ENCODE measurements around the gene ARHGAP26.

Gene ARHGAP26

DNA sequence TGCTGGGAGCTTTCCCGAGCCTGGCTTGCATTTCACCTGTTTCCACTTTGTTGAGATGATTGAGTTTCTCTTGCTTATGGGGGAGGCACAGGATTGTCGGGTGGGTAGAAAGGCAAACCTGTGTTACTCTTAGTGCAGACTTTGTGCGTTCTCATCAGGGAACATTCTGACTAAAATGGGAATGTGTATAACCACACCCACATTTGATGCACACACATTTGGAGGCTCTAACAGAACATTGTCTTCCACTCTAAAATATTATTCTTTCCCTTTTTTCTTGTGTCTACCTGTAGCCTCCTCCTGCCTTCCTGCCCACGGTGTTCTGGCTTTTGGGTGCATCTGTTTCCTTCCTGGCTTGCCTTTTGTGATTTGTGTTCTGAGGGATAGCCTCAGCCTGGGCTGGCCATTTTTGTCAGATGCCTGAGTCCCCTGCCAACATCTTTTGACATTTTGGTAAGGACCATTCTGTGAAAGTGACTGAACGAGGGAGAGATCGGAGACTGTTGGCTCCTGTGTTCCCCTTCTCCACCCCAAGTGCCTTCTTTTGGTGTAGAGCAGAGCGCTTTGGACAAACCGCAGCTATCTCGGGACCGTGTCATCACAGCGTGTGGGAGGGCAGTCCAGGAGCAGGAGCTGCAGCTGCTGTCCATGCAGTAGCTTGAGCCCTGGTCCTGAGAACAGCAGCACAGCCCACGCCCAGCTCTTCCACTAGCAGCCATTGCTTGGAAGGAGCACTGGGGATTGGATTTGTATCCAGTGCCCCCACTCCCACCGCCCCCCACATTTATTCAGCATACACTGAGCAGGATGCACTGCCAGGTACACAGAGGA is 101.4 kb downstream of the ARHGAP26 start:
- DNase-seq (ENCODE audit: low read depth in 1 of 2, low spot score in 1 of 2): no peak

DNA sequence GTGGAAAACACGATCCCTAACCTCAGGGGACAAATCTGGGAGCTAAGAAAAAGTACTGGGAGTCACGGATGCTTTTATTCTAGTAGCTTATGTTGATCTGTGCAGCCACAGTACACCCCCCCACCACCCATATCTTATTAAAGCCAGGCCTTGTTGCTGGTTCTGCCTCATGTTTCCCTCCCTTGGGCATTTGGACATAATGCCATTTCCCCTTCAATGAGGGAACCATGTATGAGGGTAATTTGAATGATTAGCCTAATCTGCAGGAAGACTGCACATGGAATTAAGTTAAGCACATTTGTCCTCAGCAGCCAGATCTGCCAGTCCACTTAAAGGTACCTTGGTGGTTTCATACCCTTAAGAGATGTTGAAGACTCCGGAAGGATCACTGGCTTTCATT is 102.0 kb downstream of the ARHGAP26 start:
- DNase-seq (ENCODE audit: low read depth in 1 of 2, low spot score in 1 of 2): no peak

DNA sequence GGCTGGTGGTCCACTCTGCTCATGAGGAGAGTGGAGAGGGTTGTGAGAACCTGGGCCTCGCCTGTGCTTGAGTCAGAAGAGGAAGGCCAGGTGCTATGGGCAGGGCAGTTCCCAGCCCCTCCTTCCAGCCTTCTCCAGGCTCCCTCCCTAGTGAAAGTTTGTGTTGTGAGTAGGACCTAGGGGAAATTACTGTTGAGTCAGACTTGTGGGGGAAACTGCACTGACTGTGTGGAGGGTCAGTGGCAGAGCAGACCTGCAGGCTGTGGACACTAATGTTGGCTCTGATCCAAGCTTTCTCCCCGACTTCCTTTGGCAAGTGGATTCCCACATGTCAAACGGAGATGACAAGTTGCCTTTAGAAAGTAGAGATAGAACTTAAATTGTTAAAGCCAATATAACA is 102.6 kb downstream of the ARHGAP26 start:
- no peak for DNase-seq (ENCODE audit: low read depth in 1 of 2, low spot score in 1 of 2)

DNA sequence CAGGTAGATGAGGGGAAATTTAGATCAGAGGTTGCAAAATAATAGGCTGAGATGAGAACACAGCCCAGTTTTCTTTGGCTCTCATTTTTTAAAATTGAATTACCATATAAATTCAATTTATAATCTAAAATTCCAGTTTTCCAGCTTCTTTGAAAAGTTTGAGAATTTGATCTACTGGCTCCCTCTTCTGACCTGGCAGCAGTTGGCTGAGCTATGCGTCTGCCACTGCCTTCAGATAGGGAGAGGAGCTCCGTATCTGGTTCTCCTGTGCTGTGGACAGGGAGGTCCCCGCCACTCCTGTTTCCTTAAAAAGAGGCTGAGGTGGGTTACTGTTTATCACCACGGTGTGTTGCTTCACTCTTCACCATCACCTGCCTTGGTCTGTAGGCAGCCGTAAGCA is 103.7 kb downstream of the ARHGAP26 start:
- DNase-seq (ENCODE audit: low read depth in 1 of 2, low spot score in 1 of 2): no peak

DNA sequence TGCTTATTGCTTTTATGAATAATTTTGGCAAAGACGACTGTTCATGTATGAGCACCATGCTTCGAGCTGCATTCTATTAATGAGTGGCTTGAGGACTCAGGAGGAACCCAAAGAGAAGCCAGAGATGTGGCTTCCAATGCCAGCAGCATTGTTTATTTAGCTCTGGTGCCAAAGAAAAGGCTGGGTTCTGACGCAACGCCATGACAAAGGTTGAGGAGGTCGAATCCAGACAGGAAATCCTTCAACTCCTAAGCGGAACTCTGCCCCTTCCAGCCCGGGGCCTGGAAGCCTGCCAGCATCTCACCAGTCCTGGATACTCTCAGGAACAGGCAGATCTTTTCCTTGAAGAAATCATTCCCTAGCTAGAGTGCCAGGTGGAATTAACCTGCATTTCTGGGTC is 104.4 kb downstream of the ARHGAP26 start:
- DNase-seq (ENCODE audit: low read depth in 1 of 2, low spot score in 1 of 2): no peak

DNA sequence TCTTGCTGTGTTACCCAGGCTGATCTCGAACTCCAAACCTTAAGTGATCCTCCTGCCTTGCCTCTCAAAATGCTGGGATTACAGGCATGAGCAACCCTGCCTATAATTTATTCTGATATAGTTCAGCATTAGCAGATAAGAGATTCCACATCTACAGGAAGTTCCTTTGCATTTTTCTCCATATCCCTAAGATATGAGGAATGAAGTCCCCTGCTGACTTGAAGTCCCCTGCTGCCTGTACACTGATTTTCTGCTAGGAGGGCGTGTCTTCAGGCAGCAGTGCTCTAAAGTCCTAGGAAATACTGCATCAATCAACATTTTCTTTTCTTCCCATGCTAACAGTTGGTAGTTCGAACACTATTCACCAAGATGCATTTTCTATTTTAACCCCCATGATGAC is 105.8 kb downstream of the ARHGAP26 start:
- DNase-seq (ENCODE audit: low read depth in 1 of 2, low spot score in 1 of 2): no peak

DNA sequence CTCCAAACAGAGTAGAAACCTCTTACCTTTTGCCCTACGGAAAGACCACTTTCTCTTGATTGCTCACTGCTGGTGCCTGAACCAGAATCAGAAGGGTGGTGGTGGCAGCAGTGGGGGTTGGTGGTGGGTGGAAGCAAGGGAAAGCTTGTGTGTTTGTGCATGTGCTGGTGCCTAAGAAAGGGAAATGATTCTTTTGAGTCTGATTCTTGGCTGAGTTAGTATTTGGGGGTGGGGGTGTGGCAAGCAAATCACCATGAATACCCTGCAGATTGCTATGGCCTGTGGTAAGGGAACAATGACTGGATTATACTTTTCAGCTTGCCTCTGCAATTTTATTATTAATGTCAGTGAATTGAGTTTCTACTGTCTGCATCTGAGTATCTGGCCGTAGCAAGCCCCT is 106.6 kb downstream of the ARHGAP26 start:
- no peak for DNase-seq (ENCODE audit: low read depth in 1 of 2, low spot score in 1 of 2)

DNA sequence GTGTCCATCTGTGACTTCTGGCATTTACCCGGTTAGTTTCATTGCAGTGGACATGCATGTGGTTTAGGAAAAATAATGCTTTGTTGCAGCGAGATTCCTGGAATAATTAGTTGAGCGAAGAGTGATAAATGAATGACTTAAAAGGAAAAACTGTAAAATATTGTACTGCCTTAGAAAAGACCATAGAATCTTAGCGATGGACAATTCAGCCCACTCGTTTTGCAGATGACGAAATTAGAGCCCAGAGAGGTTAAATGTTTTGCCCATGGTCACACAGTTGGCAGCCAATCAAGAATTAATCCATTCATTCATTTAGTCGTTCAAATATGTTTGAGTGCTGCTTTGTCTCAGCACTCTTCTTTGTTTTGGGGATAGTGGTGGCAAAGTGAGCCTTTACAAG is 107.9 kb downstream of the ARHGAP26 start:
- no peak for DNase-seq (ENCODE audit: low read depth in 1 of 2, low spot score in 1 of 2)

DNA sequence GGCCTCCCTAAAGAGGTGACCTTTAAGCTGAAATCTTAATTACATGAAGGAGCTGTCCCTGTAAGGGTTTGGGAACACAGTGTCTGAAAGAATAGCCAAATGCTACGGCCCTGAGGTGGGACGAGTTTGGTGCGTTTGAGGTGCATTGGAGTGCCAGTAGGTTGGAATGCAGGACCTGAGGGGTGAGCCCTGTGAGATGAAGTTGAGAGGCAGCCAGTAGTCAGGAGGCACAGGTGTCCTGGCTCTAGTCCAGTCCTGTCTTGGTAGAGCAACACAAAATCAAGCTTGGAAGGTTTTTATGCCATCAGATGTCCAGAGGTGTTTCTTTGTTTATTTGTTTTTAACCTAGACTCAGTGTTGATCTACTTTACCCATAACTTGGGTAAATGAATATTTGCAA is 108.5 kb downstream of the ARHGAP26 start:
- no peak for DNase-seq (ENCODE audit: low read depth in 1 of 2, low spot score in 1 of 2)

DNA sequence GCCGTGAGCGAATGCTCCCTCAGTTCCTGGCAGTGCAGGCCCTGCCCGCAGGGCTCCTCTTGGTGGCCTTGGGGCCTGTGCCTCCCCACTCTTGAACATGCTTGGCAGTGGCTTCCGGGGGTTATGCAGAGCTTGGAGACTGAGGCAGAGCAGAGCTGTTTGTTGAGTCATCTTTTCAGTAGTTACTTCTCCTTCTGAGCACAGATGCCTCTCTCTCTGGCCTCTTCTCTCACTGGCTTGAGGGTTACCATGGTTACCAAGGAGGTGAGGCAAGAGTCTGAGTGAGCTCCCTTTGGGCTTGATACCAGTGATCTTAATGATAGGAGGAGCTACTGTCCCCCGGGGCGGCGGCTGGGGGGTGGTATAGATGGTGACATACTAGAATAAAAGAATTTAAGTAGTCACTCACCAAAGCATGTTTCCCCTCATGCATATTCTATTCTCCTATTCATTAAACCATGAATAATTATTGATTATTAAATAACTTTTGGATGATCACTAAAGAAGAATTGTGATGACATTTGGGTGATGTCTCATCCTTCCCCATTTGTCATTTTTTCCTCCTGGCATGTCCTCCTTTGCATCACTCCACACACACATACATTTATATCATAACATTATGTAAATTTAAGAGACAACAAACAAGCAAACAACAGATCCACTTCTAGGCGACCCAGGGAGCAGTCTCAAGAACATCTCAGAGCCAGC is 111.1 kb downstream of the ARHGAP26 start:
- no peak for DNase-seq (ENCODE audit: low read depth in 1 of 2, low spot score in 1 of 2)

DNA sequence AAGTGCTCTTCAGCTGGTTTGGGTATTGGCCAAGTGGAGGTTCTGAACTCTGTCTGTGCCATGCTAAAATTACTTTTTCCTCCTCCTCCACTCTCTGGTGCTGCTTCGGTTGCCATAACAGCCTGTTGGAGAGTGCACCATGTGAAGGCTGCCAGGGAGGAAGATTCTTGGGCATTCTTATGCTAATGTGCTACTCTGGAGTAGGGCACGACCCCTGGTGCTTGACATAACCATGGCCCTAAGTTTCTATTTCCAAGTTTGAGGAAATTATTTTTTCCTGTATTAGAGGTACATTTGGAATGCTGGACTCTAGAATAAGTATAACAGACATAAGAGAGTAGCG is 111.6 kb downstream of the ARHGAP26 start:
- DNase-seq (ENCODE audit: low read depth in 1 of 2, low spot score in 1 of 2): no peak

DNA sequence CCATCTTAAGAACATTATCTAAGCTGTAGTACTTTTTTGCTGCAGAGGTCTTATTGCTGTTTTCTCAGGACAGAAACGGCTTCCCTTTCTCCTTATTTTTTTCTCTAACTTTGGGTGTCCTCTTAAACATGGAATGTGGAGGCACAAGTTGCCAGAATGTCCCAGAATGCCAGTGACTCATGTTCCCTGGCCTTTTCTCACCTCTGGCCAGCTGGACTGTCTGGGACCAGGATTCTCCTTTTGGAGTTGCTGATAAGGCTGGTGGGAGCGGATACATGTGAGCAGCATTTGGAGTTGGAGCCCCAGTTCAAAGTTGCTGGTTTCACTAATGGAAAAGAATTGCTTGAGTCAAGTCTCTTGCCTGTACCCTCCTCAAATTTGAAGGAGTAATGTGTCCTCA is 112.8 kb downstream of the ARHGAP26 start:
- no peak for DNase-seq (ENCODE audit: low read depth in 1 of 2, low spot score in 1 of 2)

DNA sequence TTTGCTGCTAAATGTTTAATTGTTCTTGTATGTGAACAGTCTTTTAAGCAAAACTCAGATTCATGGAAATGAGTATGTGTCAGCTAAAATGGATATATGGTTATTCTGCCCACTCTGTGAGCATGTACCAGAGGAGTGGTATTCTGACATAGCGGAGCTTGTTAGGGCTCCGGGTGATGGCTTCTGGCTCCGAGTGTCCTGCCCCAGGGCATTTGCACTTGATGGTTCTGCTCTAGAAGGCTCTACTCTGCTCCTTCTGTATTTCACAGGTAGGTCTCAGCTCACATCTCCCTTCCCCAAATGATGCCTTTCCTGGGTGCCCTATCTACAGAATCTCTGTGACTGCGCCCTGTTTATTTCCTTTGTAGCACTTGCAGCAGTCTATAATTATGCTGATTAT is 113.3 kb downstream of the ARHGAP26 start:
- DNase-seq (ENCODE audit: low read depth in 1 of 2, low spot score in 1 of 2): no peak

DNA sequence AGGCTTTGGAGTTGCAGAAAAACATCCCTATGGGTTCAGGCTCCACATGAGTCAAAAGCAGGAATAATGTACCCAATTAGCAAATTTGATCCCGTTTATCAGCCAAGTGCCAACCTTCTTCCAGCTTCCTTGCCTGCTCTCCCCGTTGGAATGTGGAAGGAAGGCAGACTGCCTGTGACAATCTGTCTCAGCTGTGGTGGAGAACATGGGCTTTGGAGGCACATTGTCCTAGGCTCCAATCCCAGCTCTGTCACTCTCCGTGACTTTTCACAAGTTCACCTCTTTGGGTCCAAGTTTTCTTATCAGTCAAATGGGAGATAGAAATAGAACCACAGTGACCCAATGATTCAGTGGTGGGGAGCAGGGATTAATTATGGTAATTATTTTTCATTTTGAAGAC is 113.9 kb downstream of the ARHGAP26 start:
- no peak for DNase-seq (ENCODE audit: low read depth in 1 of 2, low spot score in 1 of 2)

DNA sequence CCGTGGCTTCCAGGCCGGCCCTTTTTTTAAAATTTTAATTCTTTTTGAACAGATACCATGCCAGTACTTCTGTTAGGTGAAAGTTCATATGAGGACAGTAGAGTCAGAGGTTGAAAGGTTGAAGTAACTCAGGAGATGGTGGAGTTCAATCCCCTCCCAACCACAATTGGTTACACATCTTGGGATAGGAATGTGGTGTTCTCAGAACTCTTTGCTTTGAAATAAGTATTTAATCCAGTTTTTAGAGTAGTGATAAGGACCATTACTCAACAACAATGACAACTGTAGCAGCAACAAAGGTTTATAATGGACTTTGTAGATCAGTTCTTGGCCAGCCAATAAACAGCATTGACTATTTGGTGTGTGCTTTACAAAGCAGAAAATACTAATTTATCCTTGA is 116.0 kb downstream of the ARHGAP26 start:
- DNase-seq (ENCODE audit: low read depth in 1 of 2, low spot score in 1 of 2): no peak

DNA sequence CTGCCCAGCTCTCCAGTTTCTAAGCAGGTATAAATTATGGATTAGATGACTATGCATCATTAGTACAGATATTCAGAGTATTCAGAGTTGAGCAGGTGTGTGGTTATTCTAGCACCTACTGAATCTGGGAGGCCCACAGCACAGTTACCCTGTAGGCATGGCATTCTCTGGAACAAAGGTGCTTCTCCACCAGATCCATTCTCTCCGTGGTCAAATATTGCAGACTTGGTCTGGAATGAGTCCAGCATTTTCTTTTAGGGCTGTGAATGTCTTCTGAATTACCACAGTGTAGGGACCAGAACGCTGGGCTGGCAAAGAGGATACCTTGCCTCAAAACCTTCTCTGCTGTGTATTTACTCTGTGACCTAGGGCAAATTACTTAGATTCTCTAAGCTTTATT is 116.8 kb downstream of the ARHGAP26 start:
- no peak for DNase-seq (ENCODE audit: low read depth in 1 of 2, low spot score in 1 of 2)

DNA sequence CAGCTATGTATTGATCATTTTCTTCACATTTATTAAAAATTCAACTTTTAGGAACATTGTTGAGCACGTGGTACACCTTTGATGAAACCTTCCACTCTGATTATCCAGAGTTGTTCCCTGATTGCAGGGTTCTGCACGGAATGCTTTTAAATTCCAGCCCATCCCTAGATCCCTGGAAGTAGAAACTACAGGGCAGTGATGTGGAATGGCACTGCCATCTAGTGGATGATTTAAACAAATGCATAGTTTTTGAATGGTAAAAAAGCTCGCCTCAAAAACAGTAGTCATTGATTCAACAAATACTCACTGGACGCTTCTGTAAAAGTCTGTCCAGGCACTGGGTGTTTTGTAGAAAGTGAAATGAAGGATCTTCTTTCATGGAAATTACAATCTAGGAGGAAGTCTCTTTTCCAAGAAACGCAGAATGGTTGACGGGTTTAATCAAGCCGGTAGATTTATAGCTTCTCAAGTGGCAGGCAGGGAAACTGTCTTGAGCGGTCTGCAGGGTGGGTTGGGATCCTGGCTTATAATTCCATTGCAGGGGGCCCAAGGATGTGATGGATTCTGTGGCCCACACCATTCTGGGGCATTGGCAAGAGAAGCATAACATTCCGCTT is 118.4 kb downstream of the ARHGAP26 start:
- no peak for DNase-seq (ENCODE audit: low read depth in 1 of 2, low spot score in 1 of 2)

DNA sequence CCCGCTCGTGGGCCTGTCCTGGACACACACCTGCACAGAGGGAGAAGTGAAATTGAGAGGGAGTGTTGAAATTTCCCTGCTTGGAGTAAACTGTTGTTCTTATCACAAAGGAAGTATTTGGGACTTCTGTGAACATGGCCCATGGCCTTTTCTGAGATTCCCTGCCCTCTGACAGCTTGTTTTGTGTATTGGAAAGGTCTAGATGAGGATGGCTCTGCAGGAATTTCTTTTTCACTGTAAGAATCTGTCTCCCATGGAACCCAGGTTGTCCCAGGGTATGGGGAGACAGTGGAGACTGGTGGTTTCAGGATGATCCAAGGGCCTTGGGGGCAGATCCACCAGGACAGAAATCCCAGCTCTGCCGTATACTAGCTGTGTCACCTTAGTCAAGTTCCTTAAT is 121.8 kb downstream of the ARHGAP26 start:
- DNase-seq (ENCODE audit: low read depth in 1 of 2, low spot score in 1 of 2): no peak

DNA sequence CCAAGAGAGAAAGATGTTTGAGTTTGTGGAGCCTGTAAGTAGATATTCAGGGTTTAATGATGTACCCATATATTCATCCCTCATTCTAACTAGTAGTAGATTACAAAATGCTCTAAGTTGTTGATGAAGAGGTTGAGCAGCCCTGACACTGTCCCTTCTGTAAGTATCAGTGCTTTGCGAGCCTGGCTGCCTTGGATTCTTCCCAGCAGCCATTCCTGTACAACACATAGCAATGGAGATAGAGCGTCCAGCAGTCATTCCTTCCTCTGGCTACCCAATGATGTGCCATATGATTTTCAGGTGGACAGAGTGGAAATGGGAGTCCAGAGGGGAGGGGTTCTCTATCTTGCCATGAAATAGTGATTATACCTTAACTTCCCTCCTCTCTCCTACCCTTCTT is 124.1 kb downstream of the ARHGAP26 start:
- no peak for DNase-seq (ENCODE audit: low read depth in 1 of 2, low spot score in 1 of 2)

DNA sequence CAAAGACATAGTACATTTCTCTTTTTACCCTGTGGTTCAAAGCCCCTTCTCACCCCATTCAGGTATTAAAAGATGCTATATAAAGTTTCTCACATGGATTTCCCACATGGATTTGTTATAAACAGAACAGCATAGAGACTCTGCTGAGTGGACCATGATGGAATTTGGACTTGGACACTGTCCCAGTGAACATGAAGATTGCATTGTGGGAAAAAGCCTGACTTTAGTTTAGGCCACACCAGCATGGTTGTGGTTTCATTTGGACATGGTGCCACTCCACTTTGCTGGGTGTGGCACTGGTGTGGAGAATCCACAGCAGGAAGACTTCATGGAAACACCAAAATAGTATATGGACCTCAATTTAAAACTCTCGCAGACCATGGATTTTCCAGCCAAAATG is 124.6 kb downstream of the ARHGAP26 start:
- no peak for DNase-seq (ENCODE audit: low read depth in 1 of 2, low spot score in 1 of 2)

DNA sequence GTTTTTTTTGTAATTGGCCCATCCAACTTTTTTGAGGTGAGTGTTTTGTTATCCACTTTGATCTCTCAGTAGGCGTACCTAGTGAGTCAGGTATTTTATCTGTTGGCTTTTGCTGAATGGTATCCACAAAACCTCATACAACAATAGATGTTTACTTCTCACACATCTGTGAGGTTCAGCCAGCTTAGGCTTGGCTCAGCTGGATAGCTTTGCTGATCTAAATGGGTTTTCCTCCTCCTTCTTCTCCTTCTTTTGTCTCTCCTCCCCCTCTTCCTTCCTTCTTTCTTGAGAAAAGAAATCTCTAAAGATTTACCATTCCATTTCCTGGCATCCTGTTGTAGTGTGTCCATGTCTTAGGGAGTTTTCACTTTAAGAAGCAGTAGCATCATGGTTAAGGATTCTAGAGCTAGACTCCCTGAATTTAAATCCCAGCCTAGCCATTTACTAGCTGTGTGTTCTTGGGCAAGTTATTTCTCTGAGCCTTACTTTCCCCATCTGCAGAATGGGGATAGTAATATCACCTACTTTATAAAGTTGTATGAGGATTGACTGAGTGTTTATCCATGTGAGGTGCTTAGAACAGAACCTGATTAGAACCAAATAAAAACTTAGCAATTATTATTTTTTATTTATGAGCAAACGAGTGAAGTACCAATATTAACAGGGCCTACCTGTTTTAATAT is 126.3 kb downstream of the ARHGAP26 start:
- no peak for DNase-seq (ENCODE audit: low read depth in 1 of 2, low spot score in 1 of 2)

DNA sequence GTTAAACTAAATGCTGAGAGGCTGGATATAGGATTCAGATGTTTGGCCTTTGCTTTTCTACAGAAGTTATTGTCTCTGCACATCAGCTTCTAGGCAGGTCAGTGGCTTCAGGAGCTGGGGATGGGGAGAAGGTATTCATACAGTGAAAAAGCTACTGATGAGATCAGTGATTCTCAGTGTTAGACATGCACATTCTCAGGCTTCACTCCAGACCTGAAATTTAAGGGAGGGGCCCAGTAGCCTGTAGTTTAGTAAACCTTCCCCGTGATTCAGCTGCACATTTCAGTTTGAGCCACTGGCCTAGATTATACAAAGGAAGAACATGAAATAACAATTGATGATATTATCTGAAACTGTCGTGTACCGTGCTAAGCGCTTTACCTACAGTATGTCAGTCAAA is 127.2 kb downstream of the ARHGAP26 start:
- DNase-seq (ENCODE audit: low read depth in 1 of 2, low spot score in 1 of 2): no peak
